K562 (cell line): ENCODE results near the gene DNAJB4. TPM values are rescaled to one million over a fixed set of nuclear protein-coding genes. Genes with fewer than 3 reads are reported as not detected.

Experiments
- CEBPB ChIP-seq: fragments of 450-650 bp; IDR thresholded peaks from 2 replicates; pipeline ENCODE4 v1.6.1; 2016; ENCODE audit warnings: missing genetic modification characterization, missing compliant biosample characterization
- EGR1 ChIP-seq: fragments of 450-650 bp; conservative IDR thresholded peaks from 2 replicates; pipeline ENCODE4 v1.6.1; 2017; ENCODE audit warnings: mild to moderate bottlenecking
- KDM1A ChIP-seq, 2 experiments: fragments of 450-650 bp; IDR thresholded peaks; 2 replicates each; pipeline ENCODE4 v1.6.1; 2016; ENCODE audit warnings: mild to moderate bottlenecking in 2 of 2
- NCOA6 ChIP-seq: fragments of 450-650 bp; IDR thresholded peaks from 2 replicates; pipeline ENCODE4 v1.6.1; 2017; ENCODE audit warnings: mild to moderate bottlenecking
- NUFIP1 ChIP-seq: fragments of 450-650 bp; IDR thresholded peaks from 2 replicates; pipeline ENCODE4 v1.6.1; 2018; ENCODE audit not compliant: partially characterized antibody
- PTBP1 ChIP-seq: fragments of 200-400 bp; formaldehyde crosslinking; IDR thresholded peaks from 2 replicates; pipeline ENCODE4 v1.6.1; 2017; ENCODE audit warnings: low read depth, low read length
- STAG1 ChIP-seq: sonication (generic); formaldehyde crosslinking; IDR thresholded peaks from 2 replicates; pipeline ENCODE4 v1.5.0; 2020; ENCODE audit warnings: missing genetic modification reagents, borderline replicate concordance
- ZNF644 ChIP-seq: fragments of 200-800 bp; sonication (Bioruptor generic); IDR thresholded peaks from 2 replicates; pipeline ENCODE4 v1.6.1; 2016; ENCODE audit warnings: low read depth, missing genetic modification characterization, missing compliant biosample characterization
- polyA plus RNA-seq, 8 experiments: library from polyadenylated mRNA; depleted of rRNA in 4 of 8; stranded (reverse) in 5 of 8; unstranded in 3 of 8; fragments of >200 nt; fragmentation: Nextera tagmentation in 2 of 8; fragmentation: Illumina TruSeq in 1 of 8; extraction: Ambion mirVana in 2 of 8; extraction: Trizol in 1 of 8; gene quantifications; 2 replicates each; pipeline versions ENCODE4 v1.2.1 to v1.2.3, GENCODE V29; 2011 to 2014; ENCODE audit warnings: inconsistent platforms in 1 of 8, missing spikeins in 1 of 8
- total RNA-seq, 7 experiments: library from RNA; depleted of rRNA in 6 of 7; stranded (reverse); fragments of >200 nt in 6 of 7; fragmentation: Illumina TruSeq in 2 of 7; extraction: Trizol in 2 of 7; gene quantifications; 2 replicates each; pipeline versions ENCODE4 v1.2.1 to v1.2.3, GENCODE V29; 2011 to 2021; ENCODE audit warnings: low replicate concordance in 1 of 7
- TF ChIP-seq, protein P1 (sequence below): sonication (generic); formaldehyde crosslinking; IDR thresholded peaks from 2 replicates; pipeline ENCODE4 v1.8.0; 2022; ENCODE audit warnings: missing genetic modification reagents, mild to moderate bottlenecking, borderline replicate concordance
- TF ChIP-seq, protein P2 (sequence below): fragments of 450-650 bp; IDR thresholded peaks from 2 replicates; pipeline ENCODE4 v1.6.1; 2016; ENCODE audit warnings: low read depth

The DNAJB4 gene
- total and polyA plus RNA-seq, 9 of the 15 experiments (the other 6 are each of a cell fraction or from before 2014, with no cell fraction given): 8.5 to 27.7 (median 19.8) TPM

DNA sequence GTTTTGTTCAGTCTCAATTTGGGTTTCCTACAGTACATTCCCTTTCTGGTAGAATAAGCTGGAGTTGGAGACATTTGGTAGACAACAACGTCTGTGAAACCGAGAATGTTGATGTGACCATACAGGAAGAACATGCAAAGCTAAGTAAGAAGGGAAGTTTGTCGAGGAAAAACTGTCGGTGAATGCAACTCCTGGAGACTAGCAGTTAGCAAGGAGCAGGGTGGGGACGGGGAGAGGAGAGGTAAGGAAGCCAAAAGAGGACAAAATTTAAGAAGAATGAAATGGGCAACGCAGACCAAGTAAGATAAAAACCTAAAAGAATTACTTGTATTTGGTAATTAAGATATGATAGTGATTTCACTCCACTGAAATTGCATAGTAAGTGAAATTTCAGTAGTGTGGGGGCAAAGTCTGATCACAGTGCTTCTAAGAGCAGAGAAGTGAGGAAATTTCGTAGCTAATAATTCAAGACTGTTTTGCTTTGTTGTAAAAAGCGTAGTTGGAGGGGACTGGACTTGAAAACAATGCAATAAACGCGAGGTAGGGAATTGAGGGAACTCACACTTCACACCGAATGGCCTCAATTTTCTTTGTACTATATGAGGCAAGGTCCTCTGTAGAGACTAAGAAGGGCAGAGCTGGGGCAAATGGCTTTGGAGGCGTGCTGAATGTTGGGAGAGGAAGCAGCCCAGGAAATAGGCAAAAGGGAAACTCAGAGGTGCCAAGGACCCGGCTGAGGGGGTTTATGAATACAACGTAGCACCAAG, 40.2 kb downstream of the DNAJB4 start (continued):
- no peak for TF ChIP-seq PTBP1
- no peak for TF ChIP-seq NUFIP1
- TF ChIP-seq, protein P1, sequence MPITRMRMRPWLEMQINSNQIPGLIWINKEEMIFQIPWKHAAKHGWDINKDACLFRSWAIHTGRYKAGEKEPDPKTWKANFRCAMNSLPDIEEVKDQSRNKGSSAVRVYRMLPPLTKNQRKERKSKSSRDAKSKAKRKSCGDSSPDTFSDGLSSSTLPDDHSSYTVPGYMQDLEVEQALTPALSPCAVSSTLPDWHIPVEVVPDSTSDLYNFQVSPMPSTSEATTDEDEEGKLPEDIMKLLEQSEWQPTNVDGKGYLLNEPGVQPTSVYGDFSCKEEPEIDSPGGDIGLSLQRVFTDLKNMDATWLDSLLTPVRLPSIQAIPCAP: no peak
- TF ChIP-seq, protein P2, sequence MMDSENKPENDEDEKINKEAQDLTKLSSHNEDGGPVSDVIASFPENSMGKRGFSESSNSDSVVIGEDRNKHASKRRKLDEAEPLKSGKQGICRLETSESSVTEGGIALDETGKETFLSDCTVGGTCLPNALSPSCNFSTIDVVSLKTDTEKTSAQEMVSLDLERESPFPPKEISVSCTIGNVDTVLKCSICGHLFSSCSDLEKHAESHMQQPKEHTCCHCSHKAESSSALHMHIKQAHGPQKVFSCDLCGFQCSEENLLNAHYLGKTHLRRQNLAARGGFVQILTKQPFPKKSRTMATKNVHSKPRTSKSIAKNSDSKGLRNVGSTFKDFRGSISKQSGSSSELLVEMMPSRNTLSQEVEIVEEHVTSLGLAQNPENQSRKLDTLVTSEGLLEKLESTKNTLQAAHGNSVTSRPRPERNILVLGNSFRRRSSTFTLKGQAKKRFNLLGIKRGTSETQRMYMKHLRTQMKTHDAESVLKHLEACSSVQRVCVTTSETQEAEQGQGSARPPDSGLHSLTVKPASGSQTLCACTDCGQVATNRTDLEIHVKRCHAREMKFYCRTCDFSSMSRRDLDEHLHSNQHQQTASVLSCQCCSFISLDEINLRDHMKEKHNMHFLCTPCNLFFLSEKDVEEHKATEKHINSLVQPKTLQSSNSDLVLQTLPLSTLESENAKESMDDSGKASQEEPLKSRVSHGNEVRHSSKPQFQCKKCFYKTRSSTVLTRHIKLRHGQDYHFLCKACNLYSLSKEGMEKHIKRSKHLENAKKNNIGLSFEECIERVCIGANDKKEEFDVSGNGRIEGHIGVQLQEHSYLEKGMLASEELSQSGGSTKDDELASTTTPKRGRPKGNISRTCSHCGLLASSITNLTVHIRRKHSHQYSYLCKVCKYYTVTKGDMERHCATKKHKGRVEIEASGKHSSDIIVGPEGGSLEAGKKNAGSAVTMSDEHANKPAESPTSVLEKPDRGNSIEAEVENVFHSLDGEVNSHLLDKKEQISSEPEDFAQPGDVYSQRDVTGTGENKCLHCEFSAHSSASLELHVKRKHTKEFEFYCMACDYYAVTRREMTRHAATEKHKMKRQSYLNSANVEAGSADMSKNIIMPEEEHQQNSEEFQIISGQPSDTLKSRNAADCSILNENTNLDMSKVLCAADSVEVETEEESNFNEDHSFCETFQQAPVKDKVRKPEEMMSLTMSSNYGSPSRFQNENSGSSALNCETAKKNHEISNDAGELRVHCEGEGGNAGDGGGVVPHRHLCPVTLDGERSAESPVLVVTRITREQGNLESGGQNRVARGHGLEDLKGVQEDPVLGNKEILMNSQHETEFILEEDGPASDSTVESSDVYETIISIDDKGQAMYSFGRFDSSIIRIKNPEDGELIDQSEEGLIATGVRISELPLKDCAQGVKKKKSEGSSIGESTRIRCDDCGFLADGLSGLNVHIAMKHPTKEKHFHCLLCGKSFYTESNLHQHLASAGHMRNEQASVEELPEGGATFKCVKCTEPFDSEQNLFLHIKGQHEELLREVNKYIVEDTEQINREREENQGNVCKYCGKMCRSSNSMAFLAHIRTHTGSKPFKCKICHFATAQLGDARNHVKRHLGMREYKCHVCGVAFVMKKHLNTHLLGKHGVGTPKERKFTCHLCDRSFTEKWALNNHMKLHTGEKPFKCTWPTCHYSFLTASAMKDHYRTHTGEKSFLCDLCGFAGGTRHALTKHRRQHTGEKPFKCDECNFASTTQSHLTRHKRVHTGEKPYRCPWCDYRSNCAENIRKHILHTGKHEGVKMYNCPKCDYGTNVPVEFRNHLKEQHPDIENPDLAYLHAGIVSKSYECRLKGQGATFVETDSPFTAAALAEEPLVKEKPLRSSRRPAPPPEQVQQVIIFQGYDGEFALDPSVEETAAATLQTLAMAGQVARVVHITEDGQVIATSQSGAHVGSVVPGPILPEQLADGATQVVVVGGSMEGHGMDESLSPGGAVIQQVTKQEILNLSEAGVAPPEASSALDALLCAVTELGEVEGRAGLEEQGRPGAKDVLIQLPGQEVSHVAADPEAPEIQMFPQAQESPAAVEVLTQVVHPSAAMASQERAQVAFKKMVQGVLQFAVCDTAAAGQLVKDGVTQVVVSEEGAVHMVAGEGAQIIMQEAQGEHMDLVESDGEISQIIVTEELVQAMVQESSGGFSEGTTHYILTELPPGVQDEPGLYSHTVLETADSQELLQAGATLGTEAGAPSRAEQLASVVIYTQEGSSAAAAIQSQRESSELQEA: no peak
- TF ChIP-seq EGR1: no peak
- TF ChIP-seq KDM1A (IDR thresholded peaks at IDR 0.05): no peak
- no peak for TF ChIP-seq STAG1 (CRISPR knock-in tag)
- TF ChIP-seq ZNF644: no peak
- no peak for TF ChIP-seq NCOA6
- TF ChIP-seq CEBPB (tag): no peak
